RPMI8226 (cell line): ENCODE results near the gene RTF1.
A peak's percentile ranks its signal among the peaks of the same experiment; 100 is the strongest.

ENCODE experiments used
- DNase-seq: peaks from one replicate; pipeline ENCODE4 v3.0.0-alpha.2; 2015

RTF1 gene

GRCh38 chr15:41510728-41511127 is 93.8 kb downstream of the RTF1 start:
- no peak for DNase-seq

- no peak for DNase-seq
Measured at GRCh38 chr15:41511331-41511898, 94.5 kb downstream of the RTF1 start.

GRCh38 chr15:41511899-41512369 is 95.0 kb downstream of the RTF1 start:
- no peak for DNase-seq

GRCh38 chr15:41512512-41512939 is 95.6 kb downstream of the RTF1 start:
- no peak for DNase-seq

GRCh38 chr15:41512940-41513505 is 96.1 kb downstream of the RTF1 start:
- peak; percentile 42 for DNase-seq

- DNase-seq, result no peak
Measured at GRCh38 chr15:41513506-41514227, 96.8 kb downstream of the RTF1 start, which contains the start of gene LTK. TSS of gene LTK (minus strand) at chr15:41513827. CDS start at chr15:41513709, 118 bp downstream.

- DNase-seq, result no peak
Measured at GRCh38 chr15:41517895-41518449, 101.1 kb downstream of the RTF1 start.

GRCh38 chr15:41520636-41521035 is 103.7 kb downstream of the RTF1 start:
- no peak for DNase-seq

- no peak for DNase-seq
Measured at GRCh38 chr15:41521614-41522013, 104.7 kb downstream of the RTF1 start.

- no peak for DNase-seq
Measured at GRCh38 chr15:41523097-41523496, 106.2 kb downstream of the RTF1 start.

GRCh38 chr15:41530363-41530956 is 113.6 kb downstream of the RTF1 start:
- no peak for DNase-seq
